ENCODE measurements around the gene GJB4.

- TF ChIP-seq FOXM1 (IDR thresholded peaks at IDR 0.05; ENCODE audit: borderline replicate concordance, low read depth) (no peak), CEBPB (IDR thresholded peaks at IDR 0.05) (no peak), TCF12 (IDR thresholded peaks at IDR 0.05; ENCODE audit: low read depth) (no peak), EGR1 (IDR thresholded peaks at IDR 0.05) (no peak), YY1 (IDR thresholded peaks at IDR 0.05; ENCODE audit: low read depth) (no peak), TEAD4 (IDR thresholded peaks at IDR 0.05) (no peak), MAX (IDR thresholded peaks at IDR 0.05) (no peak), TAF1 (IDR thresholded peaks at IDR 0.05; ENCODE audit: low read depth) (no peak), REST (IDR thresholded peaks at IDR 0.05; ENCODE audit: low read depth) (no peak), ZBTB7A (IDR thresholded peaks at IDR 0.05; ENCODE audit: low read depth) (no peak)
Measured at GRCh38 chr1:34742667-34743270, 16.8 kb upstream of the GJB4 start.
